Measurements from ENCODE around the gene GORAB.

GRCh38 chr1:170511038-170511437 lies 20.9 kb upstream of the GORAB start:
- TF ChIP-seq CTCF (IDR thresholded peaks at IDR 0.05 in 8 of 11, conservative IDR thresholded peaks at IDR 0.05 in 3 of 11) (no peak), POLR2A (IDR thresholded peaks at IDR 0.05) (no peak), POLR2AphosphoS5 (IDR thresholded peaks at IDR 0.05) (no peak)
